ENCODE measurements around the gene OR5AS1.
"Not testable (repeated sequence)": the region's sequence is repeated elsewhere in the genome, so short reads cannot be mapped to it uniquely, and the experiment has no call there.

Gene OR5AS1

GRCh38 chr11:56027354-56027753 lies at the start of gene OR5AS1:
Gene OR5AS1 (plus strand): TSS chr11:56027654. CDS start chr11:56030419, 2,765 bp downstream.
- no peak for DNase-seq

DNA sequence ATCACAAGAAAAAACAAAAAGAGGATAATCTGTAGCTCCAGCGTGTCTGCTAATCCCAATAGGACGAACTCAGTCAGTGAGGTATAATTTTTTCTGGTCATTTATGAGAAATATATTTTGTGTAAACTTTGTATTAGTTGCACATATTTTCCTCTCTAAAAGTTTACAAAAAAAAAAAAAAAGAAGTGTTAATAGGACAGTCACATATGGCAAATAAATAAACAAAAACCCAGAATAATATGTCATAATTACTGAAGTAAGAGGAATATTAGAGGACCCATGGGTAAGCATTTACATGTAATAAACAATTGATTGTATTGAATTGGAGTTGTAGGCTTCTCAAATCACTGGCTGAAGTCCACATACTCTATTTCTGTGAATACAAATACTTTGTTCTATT lies 32.9 kb upstream of the OR5AS1 start, which contains the start of gene OR5F1:
Gene OR5F1, minus strand, starts transcription at position 101 of the 400 bp plus-strand sequence. Its CDS starts 0 bp downstream, at position 101.
- no peak for DNase-seq

DNA sequence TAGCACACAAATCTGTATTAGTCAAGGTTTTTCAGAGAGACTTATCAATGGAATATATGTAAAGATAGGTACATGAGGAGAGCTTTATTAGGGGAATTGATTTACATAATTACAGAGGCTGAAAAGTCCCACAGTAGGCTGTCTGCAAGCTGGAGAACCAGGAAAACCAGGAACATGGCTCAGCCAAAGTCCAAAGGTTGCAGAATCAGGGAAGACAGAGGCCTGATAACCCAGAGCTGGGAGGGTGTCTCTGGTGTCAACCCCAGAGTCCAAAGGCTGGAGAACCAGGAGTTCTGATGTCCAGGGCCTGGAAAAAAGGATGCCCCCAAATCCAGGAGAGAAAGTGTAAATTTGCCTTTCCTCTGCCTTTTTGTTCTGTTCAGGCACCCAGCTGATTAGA lies 16.7 kb upstream of the OR5AS1 start:
- no peak for DNase-seq

GRCh38 chr11:56013805-56014204 lies 13.6 kb upstream of the OR5AS1 start:
- DNase-seq, result no peak

DNA sequence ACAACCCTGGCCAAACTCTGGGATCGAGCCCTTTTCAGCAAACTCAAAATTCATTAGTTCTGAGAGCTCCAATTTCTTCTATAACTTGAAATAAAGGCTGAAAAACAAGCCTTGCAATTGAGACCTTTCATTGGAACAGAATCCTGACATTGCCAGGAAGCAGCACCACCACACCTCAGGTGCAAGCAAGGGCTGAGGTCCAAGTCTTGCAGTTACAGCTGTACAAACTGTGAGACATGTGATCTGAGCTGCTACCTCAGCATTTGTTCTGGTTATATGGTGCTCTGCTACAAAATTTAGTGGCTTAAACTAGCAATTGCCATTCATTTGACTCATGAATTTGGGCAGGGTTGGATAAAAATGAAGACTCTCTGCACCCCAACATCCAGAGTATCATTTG lies 18.1 kb downstream of the OR5AS1 start:
- no peak for DNase-seq

GRCh38 chr11:56048480-56048879 lies 21.0 kb downstream of the OR5AS1 start:
- DNase-seq, result no peak

- DNase-seq, result no peak
Measured at GRCh38 chr11:56049487-56049886, 22.0 kb downstream of the OR5AS1 start.

DNA sequence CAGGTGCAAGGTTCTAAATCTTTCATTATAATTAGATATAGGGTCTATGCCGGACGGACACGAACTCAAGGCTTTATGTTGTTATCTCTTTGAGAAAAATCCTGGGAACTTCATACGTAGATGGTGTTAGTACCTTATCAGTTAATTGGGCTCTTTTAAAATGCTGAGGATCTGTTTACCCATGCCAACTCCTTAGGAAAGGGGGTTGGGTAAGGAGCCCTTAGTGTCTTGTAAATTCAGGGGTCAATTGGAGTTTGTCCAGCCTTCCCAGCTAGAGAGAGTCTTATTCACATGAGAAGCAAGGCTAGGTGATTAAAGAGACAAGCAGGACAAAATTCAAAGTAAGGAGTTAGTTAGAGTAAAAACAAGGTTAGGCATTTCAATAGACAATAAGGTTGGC lies 28.9 kb downstream of the OR5AS1 start:
- DNase-seq, result not testable (repeated sequence)

GRCh38 chr11:56057661-56058237 lies 30.3 kb downstream of the OR5AS1 start:
- not testable (repeated sequence) for DNase-seq

DNA sequence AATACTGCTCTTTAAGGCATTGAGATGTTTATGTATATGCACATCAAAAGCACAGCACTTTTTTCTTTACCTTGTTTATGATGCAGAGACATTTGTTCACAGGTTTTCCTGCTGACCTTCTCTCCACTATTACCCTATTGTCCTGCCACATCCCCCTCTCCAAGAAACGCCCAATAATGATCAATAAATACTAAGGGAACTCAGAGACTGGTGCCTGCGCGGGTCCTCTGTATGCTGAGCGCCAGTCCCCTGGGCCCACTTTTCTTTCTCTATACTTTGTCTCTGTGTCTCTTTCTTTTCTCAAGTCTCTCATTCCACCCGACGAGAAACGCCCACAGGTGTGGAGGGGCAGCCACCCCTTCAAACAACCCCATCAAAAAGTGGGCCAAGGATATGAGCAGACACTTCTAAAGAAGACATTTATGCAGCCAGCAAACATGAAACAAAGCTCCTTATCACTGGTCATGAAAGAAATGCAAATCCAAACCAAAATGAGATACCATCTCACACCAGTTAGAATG lies 30.9 kb downstream of the OR5AS1 start:
- DNase-seq, result not testable (repeated sequence)

- no peak for DNase-seq
Measured at GRCh38 chr11:56066980-56067379, 39.5 kb downstream of the OR5AS1 start.
